ENCODE results near the gene TEX48.

DNA sequence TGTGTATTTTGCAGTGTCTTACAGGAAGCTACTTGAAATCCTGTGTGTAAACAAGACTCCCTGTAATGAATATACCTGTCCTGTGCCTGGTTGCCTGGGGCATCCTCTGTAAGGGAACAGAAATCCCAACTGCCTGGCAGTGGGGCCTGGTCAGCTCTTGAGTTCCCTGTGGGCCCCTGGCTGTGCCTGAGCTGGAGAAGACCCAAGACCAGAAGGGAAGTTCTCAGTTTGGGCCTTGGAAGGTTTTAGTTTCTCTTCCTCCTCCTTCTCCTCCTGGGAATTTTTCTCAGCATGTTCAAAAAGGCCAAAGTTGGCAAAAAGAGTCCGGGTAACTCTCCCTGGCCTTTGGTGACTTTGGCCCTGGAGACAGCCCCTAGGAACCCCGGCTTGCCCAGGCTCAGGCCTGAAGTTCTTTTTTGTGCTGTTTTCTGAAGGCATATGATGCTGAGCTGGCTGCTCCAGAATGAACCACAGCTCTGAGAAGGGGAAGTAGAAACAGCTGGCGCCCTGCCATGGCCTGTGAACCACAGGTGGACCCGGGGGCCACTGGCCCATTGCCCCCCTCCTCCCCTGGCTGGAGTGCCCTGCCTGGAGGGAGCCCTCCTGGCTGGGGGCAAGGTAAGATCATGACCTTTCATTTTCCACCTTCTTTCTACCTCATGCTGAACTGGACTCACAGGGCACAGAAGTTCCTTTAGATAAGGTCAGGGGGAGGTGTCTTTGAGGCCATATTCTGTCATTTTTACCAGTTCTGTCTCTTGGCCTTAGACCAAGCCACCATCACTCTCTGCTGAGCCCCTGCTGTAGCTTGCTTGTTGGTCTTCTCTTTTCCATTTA lies 65.1 kb downstream of the TEX48 start:
- no peak for TF ChIP-seq EMX1 (CRISPR knock-in tag; IDR thresholded peaks at IDR 0.05)
- TF ChIP-seq, protein P1, sequence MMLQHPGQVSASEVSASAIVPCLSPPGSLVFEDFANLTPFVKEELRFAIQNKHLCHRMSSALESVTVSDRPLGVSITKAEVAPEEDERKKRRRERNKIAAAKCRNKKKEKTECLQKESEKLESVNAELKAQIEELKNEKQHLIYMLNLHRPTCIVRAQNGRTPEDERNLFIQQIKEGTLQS (CRISPR knock-in tag; conservative IDR thresholded peaks at IDR 0.05), result no peak
- TF ChIP-seq, protein P2, sequence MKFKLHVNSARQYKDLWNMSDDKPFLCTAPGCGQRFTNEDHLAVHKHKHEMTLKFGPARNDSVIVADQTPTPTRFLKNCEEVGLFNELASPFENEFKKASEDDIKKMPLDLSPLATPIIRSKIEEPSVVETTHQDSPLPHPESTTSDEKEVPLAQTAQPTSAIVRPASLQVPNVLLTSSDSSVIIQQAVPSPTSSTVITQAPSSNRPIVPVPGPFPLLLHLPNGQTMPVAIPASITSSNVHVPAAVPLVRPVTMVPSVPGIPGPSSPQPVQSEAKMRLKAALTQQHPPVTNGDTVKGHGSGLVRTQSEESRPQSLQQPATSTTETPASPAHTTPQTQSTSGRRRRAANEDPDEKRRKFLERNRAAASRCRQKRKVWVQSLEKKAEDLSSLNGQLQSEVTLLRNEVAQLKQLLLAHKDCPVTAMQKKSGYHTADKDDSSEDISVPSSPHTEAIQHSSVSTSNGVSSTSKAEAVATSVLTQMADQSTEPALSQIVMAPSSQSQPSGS (CRISPR knock-in tag; IDR thresholded peaks at IDR 0.05; ENCODE audit: borderline replicate concordance, low read depth), result no peak
- no peak for TF ChIP-seq RELA (CRISPR knock-in tag; IDR thresholded peaks at IDR 0.05; ENCODE audit: borderline replicate concordance)
- no peak for TF ChIP-seq CTCF (IDR thresholded peaks at IDR 0.05)
- TF ChIP-seq JUN (CRISPR knock-in tag; IDR thresholded peaks at IDR 0.05), result no peak
- no peak for TF ChIP-seq GTF2I (CRISPR knock-in tag; conservative IDR thresholded peaks at IDR 0.05)
- no peak for TF ChIP-seq TEAD1 (CRISPR knock-in tag; IDR thresholded peaks at IDR 0.05)
